IgD-negative memory B cell (primary cell): ENCODE data around the gene RBM33. TPM values are rescaled to one million over a fixed set of nuclear protein-coding genes. Genes with fewer than 3 reads are reported as not detected.

Source experiments
- H3K27ac Mint-ChIP-seq, 3 donors: one replicate each; pipeline ENCODE4 v1.8.0; 2020 to 2022; ENCODE audit warnings: mild to moderate bottlenecking in 3 of 3, mixed read lengths in 3 of 3, moderate library complexity in 1 of 3
- H3K27me3 Mint-ChIP-seq: one replicate; pipeline ENCODE4 v1.8.0; 2021; ENCODE audit warnings: mixed read lengths
- H3K36me3 Mint-ChIP-seq: one replicate; pipeline ENCODE4 v1.8.0; 2020; ENCODE audit warnings: mild to moderate bottlenecking, mixed read lengths
- H3K4me1 Mint-ChIP-seq, 3 donors: one replicate each; pipeline ENCODE4 v1.8.0; 2020 to 2022; ENCODE audit warnings: mixed read lengths in 3 of 3, mild to moderate bottlenecking in 1 of 3
- H3K4me3 Mint-ChIP-seq, 4 donors: one replicate each; pipeline ENCODE4 v1.8.0; 2020 to 2022; ENCODE audit warnings: mild to moderate bottlenecking in 4 of 4, mixed read lengths in 4 of 4, moderate library complexity in 3 of 4
- H3K9me3 Mint-ChIP-seq, 3 donors: one replicate each; pipeline ENCODE4 v1.8.0; 2020 to 2021; ENCODE audit warnings: mixed read lengths in 3 of 3, mild to moderate bottlenecking in 1 of 3
- polyA plus RNA-seq: library from polyadenylated mRNA; unstranded; fragments of 300-500 nt; fragmentation: Illumina TruSeq; gene quantifications from one replicate; pipeline ENCODE4 v1.2.3, GENCODE V29; 2021

The RBM33 gene
- polyA plus RNA-seq, 1 donor from 2014 or later: 72.4 TPM

GRCh38 chr7:155766966-155767916 is 122.8 kb downstream of the RBM33 start:
- H3K9me3 Mint-ChIP-seq: no peaks in the 10 kb centered on the region
- peaks cover 5% of the 10 kb centered on the region for H3K36me3 Mint-ChIP-seq
- H3K4me1 Mint-ChIP-seq: peaks cover 13 to 28% (median 20%) of the 10 kb centered on the region in 3 donors
- H3K4me3 Mint-ChIP-seq: no peak overlapping the region
- no peak overlapping the region for H3K27ac Mint-ChIP-seq
- no peaks in the 10 kb centered on the region for H3K27me3 Mint-ChIP-seq

DNA sequence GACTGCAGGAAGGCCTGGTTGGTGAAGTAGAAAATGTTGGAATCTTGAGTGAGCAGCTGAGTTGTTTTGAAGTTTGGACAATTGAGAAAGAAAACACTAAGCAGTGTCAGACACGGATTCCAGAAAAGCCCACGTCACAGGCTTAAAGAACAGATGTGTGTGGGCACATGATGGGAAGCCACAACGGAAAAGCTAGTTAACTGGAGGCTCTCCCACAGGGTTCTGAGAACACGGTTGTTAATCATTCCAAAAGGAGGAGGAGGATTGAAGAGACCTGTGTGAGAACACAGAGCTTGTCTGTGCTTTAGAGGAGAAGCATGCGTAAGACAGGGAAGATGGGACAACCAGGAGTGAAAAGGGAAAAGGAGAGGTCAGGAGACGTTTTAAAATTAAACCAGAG is 125.2 kb downstream of the RBM33 start:
- no peak overlapping the region for H3K4me3 Mint-ChIP-seq
- H3K27ac Mint-ChIP-seq: no peak overlapping the region
- H3K27me3 Mint-ChIP-seq: no peaks in the 10 kb centered on the region
- H3K4me1 Mint-ChIP-seq: peaks cover 4 to 9% (median 4%) of the 10 kb centered on the region in 3 donors
- H3K9me3 Mint-ChIP-seq: no peaks in the 10 kb centered on the region
- peaks cover 8% of the 10 kb centered on the region for H3K36me3 Mint-ChIP-seq

GRCh38 chr7:155770241-155770640 is 125.8 kb downstream of the RBM33 start:
- Mint-ChIP-seq H3K36me3 (peaks cover 12% of the 10 kb centered on the region), H3K27ac (no peak overlapping the region), H3K4me3 (no peak overlapping the region), H3K4me1 (peaks cover 2 to 5% (median 4%) of the 10 kb centered on the region in 3 donors), H3K9me3 (no peaks in the 10 kb centered on the region), H3K27me3 (no peaks in the 10 kb centered on the region)

DNA sequence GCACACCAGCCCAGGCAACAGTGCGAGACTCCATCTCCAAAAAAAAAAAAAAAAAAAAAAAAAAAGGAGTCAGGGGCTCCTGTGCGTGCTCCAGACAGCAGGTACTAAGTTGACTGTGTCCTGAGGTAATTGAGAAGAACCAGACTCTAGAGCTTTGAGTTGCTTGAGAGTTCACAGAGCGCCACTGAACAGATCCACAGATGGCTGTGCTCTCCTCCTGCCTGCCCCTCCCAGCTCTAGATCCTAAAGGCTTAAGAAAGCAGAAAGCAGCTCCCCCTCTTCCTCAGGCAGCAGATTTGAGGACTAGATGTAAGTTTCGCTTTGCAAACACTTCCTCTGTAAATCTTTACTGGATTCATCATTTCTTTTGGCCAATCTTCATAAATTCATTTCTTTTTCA is 129.1 kb downstream of the RBM33 start:
- H3K27ac Mint-ChIP-seq: peak overlapping the region in 1 of 3 donors; percentile 16
- peaks cover 15% of the 10 kb centered on the region for H3K36me3 Mint-ChIP-seq
- H3K4me3 Mint-ChIP-seq: no peak overlapping the region
- H3K27me3 Mint-ChIP-seq: no peaks in the 10 kb centered on the region
- H3K9me3 Mint-ChIP-seq: no peaks in the 10 kb centered on the region
- peaks cover 0 to 2% (median 0%) of the 10 kb centered on the region in 3 donors for H3K4me1 Mint-ChIP-seq

GRCh38 chr7:155774947-155775346 is 130.5 kb downstream of the RBM33 start:
- Mint-ChIP-seq H3K27ac (peak overlapping the region in 1 of 3 donors; percentile 39), H3K27me3 (no peaks in the 10 kb centered on the region), H3K9me3 (no peaks in the 10 kb centered on the region), H3K4me3 (no peak overlapping the region), H3K4me1 (no peaks in the 10 kb centered on the region), H3K36me3 (peaks cover 12% of the 10 kb centered on the region)

GRCh38 chr7:155775691-155776090 is 131.2 kb downstream of the RBM33 start:
- no peak overlapping the region for H3K27ac Mint-ChIP-seq
- no peaks in the 10 kb centered on the region for H3K9me3 Mint-ChIP-seq
- H3K36me3 Mint-ChIP-seq: peaks cover 13% of the 10 kb centered on the region
- H3K27me3 Mint-ChIP-seq: no peaks in the 10 kb centered on the region
- H3K4me3 Mint-ChIP-seq: no peak overlapping the region
- no peaks in the 10 kb centered on the region for H3K4me1 Mint-ChIP-seq

- Mint-ChIP-seq H3K9me3 (no peaks in the 10 kb centered on the region), H3K36me3 (peaks cover 18% of the 10 kb centered on the region), H3K4me1 (no peaks in the 10 kb centered on the region), H3K27me3 (no peaks in the 10 kb centered on the region), H3K27ac (peak overlapping the region in 1 of 3 donors; percentile 31), H3K4me3 (no peak overlapping the region)
These were observed 132.1 kb downstream of the RBM33 start for GRCh38 chr7:155776606-155777005.

- H3K4me3 Mint-ChIP-seq: no peak overlapping the region
- no peaks in the 10 kb centered on the region for H3K4me1 Mint-ChIP-seq
- peak overlapping the region in 2 of 3 donors; percentile 27 to 86 for H3K27ac Mint-ChIP-seq
- no peaks in the 10 kb centered on the region for H3K9me3 Mint-ChIP-seq
- peaks cover 24% of the 10 kb centered on the region for H3K36me3 Mint-ChIP-seq
- peaks cover 1% of the 10 kb centered on the region for H3K27me3 Mint-ChIP-seq
These were observed 133.9 kb downstream of the RBM33 start for GRCh38 chr7:155778349-155778748.

DNA sequence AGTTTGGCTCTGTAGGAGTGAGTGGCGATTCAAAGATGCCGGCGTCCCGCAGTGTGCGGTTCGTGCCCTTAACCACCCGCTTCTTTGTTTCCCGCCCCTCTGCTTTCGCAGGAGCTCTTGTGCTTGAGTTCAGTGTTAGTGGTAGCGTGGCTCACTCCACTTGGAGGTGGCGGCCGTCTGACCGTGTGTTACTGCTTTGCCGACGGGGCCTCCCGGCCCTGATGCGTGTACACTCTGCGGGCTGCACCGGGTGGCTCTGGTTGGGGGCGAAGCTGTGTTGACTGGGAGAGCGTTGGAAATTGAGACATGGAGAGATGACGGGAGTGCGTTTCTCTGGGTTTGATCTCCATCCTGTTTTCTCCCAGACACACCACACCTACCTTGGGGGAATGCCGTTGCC is 136.4 kb downstream of the RBM33 start:
- peaks cover 22% of the 10 kb centered on the region for H3K36me3 Mint-ChIP-seq
- H3K9me3 Mint-ChIP-seq: no peaks in the 10 kb centered on the region
- no peak overlapping the region for H3K27ac Mint-ChIP-seq
- H3K4me3 Mint-ChIP-seq: no peak overlapping the region
- H3K27me3 Mint-ChIP-seq: peaks cover 3% of the 10 kb centered on the region
- no peaks in the 10 kb centered on the region for H3K4me1 Mint-ChIP-seq

GRCh38 chr7:155781433-155781832 is 137.0 kb downstream of the RBM33 start:
- Mint-ChIP-seq H3K4me3 (no peak overlapping the region), H3K4me1 (peaks cover 2 to 5% (median 5%) of the 10 kb centered on the region in 3 donors), H3K27me3 (peaks cover 5% of the 10 kb centered on the region), H3K9me3 (no peaks in the 10 kb centered on the region), H3K27ac (no peak overlapping the region), H3K36me3 (peaks cover 22% of the 10 kb centered on the region)

DNA sequence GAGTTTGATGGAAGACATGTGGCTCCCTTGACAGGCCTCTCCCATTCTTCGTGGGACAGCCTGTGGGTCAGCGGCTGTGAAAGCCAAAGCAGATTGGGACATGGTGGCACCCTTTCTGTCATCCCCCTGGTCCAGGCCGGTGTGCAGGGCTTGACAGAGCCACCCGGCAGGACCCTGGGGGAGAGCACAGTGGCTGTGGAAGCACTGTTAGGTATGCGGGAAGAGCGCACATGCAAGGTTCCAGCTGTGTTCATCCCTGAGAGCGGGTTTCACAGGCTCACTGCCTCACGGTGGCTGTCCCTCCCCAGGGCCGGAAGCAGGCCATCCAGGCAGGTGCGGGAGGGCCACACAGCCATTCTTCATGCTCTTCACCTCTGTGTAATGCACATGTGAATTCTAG is 138.0 kb downstream of the RBM33 start:
- H3K27ac Mint-ChIP-seq: no peak overlapping the region
- H3K27me3 Mint-ChIP-seq: peaks cover 5% of the 10 kb centered on the region
- peaks cover 19% of the 10 kb centered on the region for H3K36me3 Mint-ChIP-seq
- no peaks in the 10 kb centered on the region for H3K9me3 Mint-ChIP-seq
- H3K4me3 Mint-ChIP-seq: no peak overlapping the region
- peaks cover 2 to 6% (median 5%) of the 10 kb centered on the region in 3 donors for H3K4me1 Mint-ChIP-seq

DNA sequence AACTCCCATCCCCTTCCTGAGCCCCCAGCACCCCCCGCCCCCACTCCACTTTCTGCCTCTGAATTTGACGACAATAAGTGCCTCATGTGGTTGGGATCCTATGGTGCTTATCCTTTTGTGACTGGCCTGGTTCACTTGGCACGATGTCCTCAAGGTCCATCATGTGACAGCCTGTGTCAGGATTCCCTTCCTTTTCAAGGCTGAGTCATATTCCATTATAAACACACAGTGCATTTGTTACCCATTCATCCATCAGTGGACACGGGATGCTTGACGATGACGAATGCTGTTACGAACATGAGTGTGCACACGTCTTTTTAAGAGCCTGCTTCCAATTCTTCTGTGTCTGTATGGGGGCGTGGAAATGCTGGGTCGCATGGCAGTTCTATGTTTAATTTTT is 141.1 kb downstream of the RBM33 start:
- peaks cover 2 to 6% (median 5%) of the 10 kb centered on the region in 3 donors for H3K4me1 Mint-ChIP-seq
- no peak overlapping the region for H3K27ac Mint-ChIP-seq
- no peaks in the 10 kb centered on the region for H3K9me3 Mint-ChIP-seq
- H3K27me3 Mint-ChIP-seq: peaks cover 9% of the 10 kb centered on the region
- no peak overlapping the region for H3K4me3 Mint-ChIP-seq
- peaks cover 16% of the 10 kb centered on the region for H3K36me3 Mint-ChIP-seq

DNA sequence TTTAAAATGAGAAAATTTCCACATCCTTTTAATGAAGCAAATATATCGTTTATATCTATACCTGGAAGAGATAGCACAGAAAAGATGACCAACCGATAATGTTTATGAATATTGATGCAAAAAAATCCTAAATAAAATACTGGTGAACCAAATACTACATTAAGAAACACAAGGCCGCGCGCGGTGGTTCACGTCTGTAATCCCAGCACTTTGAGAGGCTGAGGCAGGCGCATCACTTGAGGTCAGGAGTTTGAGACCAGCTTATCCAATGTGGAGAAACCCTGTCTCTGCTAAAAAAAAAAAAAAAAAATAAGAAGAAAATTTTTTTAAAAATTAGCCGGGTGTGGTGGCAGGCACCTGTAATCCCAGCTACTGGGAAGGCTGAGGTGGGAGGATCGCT is 142.0 kb downstream of the RBM33 start:
- H3K27me3 Mint-ChIP-seq: peaks cover 9% of the 10 kb centered on the region
- no peak overlapping the region for H3K27ac Mint-ChIP-seq
- H3K4me3 Mint-ChIP-seq: peak overlapping the region in 2 of 4 donors; percentile 41 to 65
- H3K9me3 Mint-ChIP-seq: no peaks in the 10 kb centered on the region
- peaks cover 11% of the 10 kb centered on the region for H3K36me3 Mint-ChIP-seq
- H3K4me1 Mint-ChIP-seq: peaks cover 2 to 6% (median 5%) of the 10 kb centered on the region in 3 donors

DNA sequence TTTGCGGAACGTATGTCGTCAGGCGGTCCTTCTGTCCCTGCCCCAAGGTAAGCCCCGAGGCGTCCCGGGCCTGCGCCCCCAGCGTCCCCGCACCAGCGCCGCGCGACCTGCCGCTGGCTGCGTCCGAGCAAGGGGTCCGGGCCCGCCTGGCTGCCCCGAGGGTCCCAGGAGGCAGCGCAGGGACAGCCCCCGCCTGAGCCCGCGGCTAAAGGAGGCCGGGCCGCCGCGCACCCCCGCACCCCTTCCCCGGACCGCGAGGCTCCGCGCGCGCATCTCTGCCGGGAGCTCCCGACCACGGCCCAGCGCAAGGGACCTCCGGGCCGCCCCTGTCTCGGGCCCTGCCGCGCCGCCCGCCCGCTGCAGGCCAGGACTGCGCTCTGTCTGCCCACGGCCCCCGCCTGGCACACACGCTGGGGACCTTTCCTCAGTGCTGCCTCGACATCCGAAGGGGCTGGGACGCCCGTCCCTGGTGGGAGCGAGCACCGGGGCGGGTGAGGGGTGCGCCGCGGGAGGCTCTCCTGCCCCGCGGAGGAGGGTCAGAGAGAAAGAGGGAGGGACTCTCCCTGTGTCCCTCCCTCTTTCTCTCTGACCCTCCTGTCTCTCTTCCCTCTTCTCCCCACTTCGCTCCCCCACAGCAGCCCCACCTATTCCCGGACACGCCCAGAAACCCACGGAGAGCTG is 142.8 kb downstream of the RBM33 start:
- peaks cover 2 to 6% (median 5%) of the 10 kb centered on the region in 3 donors for H3K4me1 Mint-ChIP-seq
- peaks cover 10% of the 10 kb centered on the region for H3K36me3 Mint-ChIP-seq
- peak overlapping the region in 1 of 4 donors; percentile 68 for H3K4me3 Mint-ChIP-seq
- H3K27me3 Mint-ChIP-seq: peaks cover 8% of the 10 kb centered on the region
- no peak overlapping the region for H3K27ac Mint-ChIP-seq
- no peaks in the 10 kb centered on the region for H3K9me3 Mint-ChIP-seq

DNA sequence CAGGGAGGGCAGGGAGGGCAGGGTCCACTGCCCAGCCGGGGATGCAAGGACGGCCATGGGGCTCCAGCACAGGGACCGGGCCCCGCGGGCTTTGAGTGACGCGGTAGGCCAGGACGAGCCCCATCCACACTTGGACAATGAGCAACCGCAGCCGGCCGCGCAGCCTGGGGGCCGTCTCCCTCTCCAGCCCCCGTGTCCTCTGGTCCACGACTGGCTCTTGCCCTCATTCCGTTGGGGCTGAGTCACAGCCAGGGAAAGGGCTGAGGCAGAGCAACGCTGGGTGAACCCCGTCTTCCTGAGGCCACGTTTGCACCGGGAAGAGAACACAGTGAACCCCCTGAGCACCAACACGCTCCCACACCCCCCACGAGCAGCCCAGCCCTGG is 144.1 kb downstream of the RBM33 start:
- H3K27me3 Mint-ChIP-seq: peaks cover 8% of the 10 kb centered on the region
- H3K36me3 Mint-ChIP-seq: peaks cover 5% of the 10 kb centered on the region
- no peak overlapping the region for H3K27ac Mint-ChIP-seq
- peaks cover 2 to 6% (median 5%) of the 10 kb centered on the region in 3 donors for H3K4me1 Mint-ChIP-seq
- H3K4me3 Mint-ChIP-seq: no peak overlapping the region
- H3K9me3 Mint-ChIP-seq: no peaks in the 10 kb centered on the region
